Sigmoid colon (tissue), 4 donors: ENCODE measurements around the gene TMEM108.

ENCODE experiments used
- EP300 ChIP-seq, 4 donors: sonication (generic); formaldehyde crosslinking; IDR thresholded peaks; one replicate each; pipeline ENCODE4 v1.6.1; 2017; ENCODE audit warnings: antibody characterized with exemption in 4 of 4
- POLR2A ChIP-seq, 2 donors: fragments of 450-650 bp; IDR thresholded peaks; one replicate each; pipeline ENCODE4 v1.6.1; 2016; ENCODE audit warnings: antibody characterized with exemption in 2 of 2, mild to moderate bottlenecking in 2 of 2, moderate library complexity in 2 of 2
- POLR2AphosphoS5 ChIP-seq, 4 donors: sonication (generic); formaldehyde crosslinking; IDR thresholded peaks; one replicate each; pipeline ENCODE4 v1.6.1; 2017; ENCODE audit warnings: antibody characterized with exemption in 4 of 4
- TF ChIP-seq, protein P1 (sequence below), 4 experiments: fragments of 450-650 bp in 3 of 4; fragments of 200-600 bp in 1 of 4; IDR thresholded peaks; one replicate each; pipeline ENCODE4 v1.5.1; 2016 to 2019; ENCODE audit warnings: antibody characterized with exemption in 4 of 4, mild to moderate bottlenecking in 3 of 4, moderate library complexity in 2 of 4

DNA sequence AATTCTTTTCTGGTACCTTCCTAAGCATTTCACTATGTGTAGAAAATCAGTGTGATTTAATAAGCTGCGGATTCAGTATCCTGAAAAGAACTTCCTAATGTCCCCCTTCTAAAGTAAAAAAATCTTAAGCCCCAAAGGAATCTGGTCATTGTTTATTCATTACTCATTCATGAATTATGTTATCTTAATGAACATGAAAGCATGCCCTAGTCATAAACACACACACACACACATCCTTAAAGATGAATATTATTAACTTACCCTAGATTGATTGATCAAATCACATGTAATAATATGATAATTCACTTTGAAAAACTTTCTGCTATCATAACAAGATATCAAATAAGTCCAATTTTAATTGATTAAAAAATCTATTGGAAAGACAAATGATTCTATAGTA, 265.2 kb downstream of the TMEM108 start:
- TF ChIP-seq, protein P1, sequence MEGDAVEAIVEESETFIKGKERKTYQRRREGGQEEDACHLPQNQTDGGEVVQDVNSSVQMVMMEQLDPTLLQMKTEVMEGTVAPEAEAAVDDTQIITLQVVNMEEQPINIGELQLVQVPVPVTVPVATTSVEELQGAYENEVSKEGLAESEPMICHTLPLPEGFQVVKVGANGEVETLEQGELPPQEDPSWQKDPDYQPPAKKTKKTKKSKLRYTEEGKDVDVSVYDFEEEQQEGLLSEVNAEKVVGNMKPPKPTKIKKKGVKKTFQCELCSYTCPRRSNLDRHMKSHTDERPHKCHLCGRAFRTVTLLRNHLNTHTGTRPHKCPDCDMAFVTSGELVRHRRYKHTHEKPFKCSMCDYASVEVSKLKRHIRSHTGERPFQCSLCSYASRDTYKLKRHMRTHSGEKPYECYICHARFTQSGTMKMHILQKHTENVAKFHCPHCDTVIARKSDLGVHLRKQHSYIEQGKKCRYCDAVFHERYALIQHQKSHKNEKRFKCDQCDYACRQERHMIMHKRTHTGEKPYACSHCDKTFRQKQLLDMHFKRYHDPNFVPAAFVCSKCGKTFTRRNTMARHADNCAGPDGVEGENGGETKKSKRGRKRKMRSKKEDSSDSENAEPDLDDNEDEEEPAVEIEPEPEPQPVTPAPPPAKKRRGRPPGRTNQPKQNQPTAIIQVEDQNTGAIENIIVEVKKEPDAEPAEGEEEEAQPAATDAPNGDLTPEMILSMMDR (IDR thresholded peaks at IDR 0.05) = no peak
- TF ChIP-seq POLR2A (IDR thresholded peaks at IDR 0.05) (no peak), POLR2AphosphoS5 (IDR thresholded peaks at IDR 0.05) (no peak), EP300 (IDR thresholded peaks at IDR 0.05) (no peak)
